Smooth muscle cell (in vitro differentiated cells): Measurements from ENCODE around the gene RARA. TPM values are rescaled to one million over a fixed set of nuclear protein-coding genes. Genes with fewer than 3 reads are reported as not detected.
A peak's percentile ranks its signal among the peaks of the same experiment; 100 is the strongest.

ENCODE experiments used
- DNase-seq: peaks from one replicate; lab custom pipeline; 2025; ENCODE audit not compliant: unreplicated experiment; lab: John Stamatoyannopoulos, UW
- H2AFZ ChIP-seq: fragments of 200-600 bp; sonication (generic); 2 replicates; pipeline ENCODE4 v1.6.0; 2016; ENCODE audit warnings: antibody characterized with exemption, low read depth, mild to moderate bottlenecking
- H3F3A ChIP-seq: fragments of 200-600 bp; sonication (generic); 2 replicates; pipeline ENCODE4 v1.6.0; 2017; ENCODE audit warnings: antibody characterized with exemption, low read depth
- H3K27ac ChIP-seq: fragments of 200-600 bp; sonication (generic); 2 replicates; pipeline ENCODE4 v1.5.1; 2016; ENCODE audit warnings: low read depth, mild to moderate bottlenecking
- H3K27me3 ChIP-seq: fragments of 200-600 bp; sonication (generic); 2 replicates; pipeline ENCODE4 v1.6.1; 2016; ENCODE audit warnings: low read depth, mild to moderate bottlenecking
- H3K36me3 ChIP-seq: fragments of 200-600 bp; sonication (generic); 2 replicates; pipeline ENCODE4 v1.5.1; 2016; ENCODE audit warnings: low read depth
- H3K4me1 ChIP-seq: fragments of 200-600 bp; sonication (generic); 2 replicates; pipeline ENCODE4 v1.5.1; 2016; ENCODE audit warnings: low read depth
- H3K4me2 ChIP-seq: fragments of 200-600 bp; sonication (generic); 2 replicates; pipeline ENCODE4 v1.6.0; 2016; ENCODE audit warnings: mild to moderate bottlenecking
- H3K4me3 ChIP-seq: fragments of 200-600 bp; sonication (generic); 2 replicates; pipeline ENCODE4 v1.5.1; 2016; ENCODE audit warnings: mild to moderate bottlenecking
- H3K79me2 ChIP-seq: fragments of 200-600 bp; sonication (generic); 2 replicates; pipeline ENCODE4 v1.6.0; 2016; ENCODE audit warnings: low read depth, mild to moderate bottlenecking
- H3K9ac ChIP-seq: fragments of 200-600 bp; sonication (generic); 2 replicates; pipeline ENCODE4 v1.6.0; 2016; ENCODE audit warnings: low read depth
- H3K9me3 ChIP-seq: fragments of 200-600 bp; sonication (generic); replicated peaks from 2 replicates; pipeline ENCODE4 v1.5.1; 2016; ENCODE audit warnings: low read depth
- H4K20me1 ChIP-seq: fragments of 200-600 bp; sonication (generic); 2 replicates; pipeline ENCODE4 v1.6.0; 2016; ENCODE audit warnings: low read depth
- WGBS: methylation state at CpG from one replicate; pipeline ENCODE4 v1.1.7; 2016; ENCODE audit warnings: low lambda C conversion rate; 5-methylcytosine and 5-hydroxymethylcytosine counted together
- polyA plus RNA-seq: library from polyadenylated mRNA; unstranded; fragments of >200 nt; fragmentation: Nextera tagmentation; extraction: Ambion mirVana; gene quantifications from 2 replicates; pipeline ENCODE4 v1.2.1, GENCODE V29; 2016
- total RNA-seq: library from RNA; depleted of rRNA; stranded (reverse); fragments of >200 nt; gene quantifications from 2 replicates; pipeline ENCODE4 v1.2.3, GENCODE V29; 2014
- TF ChIP-seq, protein P1 (sequence below): fragments of 200-600 bp; sonication (generic); IDR thresholded peaks from 2 replicates; pipeline ENCODE4 v1.5.1; 2017; ENCODE audit warnings: borderline replicate concordance, mild to moderate bottlenecking, antibody characterized with exemption; ENCODE audit not compliant: insufficient read depth, poor library complexity, severe bottlenecking

The RARA gene
- total and polyA plus RNA-seq, 2 experiments from 2014 or later: 22.1 to 22.5 TPM

DNA sequence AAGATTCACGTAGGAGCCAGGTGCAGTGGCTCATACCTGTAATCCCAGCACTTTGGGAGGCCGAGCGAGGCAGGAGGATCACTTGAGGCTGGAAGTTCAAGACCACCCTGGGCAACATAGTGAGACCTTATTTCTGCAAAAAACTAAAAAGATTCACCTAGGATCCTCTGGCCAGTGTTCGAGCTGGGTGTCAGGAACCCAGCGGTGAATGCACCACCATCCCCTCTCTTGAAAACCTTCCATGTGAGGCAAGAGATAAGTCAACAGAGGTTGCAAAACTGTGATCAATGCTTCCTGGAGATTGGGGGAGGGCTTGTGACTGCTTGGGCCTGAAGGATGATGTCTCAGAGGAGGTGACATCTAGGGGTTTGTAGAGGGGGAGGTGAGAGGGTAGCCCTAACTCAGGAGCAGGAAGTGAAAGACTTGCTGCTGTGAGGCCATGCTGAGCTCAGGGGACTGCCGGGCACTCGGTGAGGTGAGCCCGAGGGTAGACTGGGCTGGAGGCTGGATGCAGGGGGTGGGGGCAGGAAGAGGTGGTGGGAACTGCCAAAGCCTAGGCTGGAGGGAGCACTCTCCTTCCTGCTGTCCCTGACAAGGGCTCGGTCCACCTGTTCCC lies 43.9 kb downstream of the RARA start:
- peaks cover 18% of the 10 kb centered on the region for H3K4me1 ChIP-seq
- no peaks in the 10 kb centered on the region for H3K27me3 ChIP-seq
- no peaks in the 10 kb centered on the region for H3K9me3 ChIP-seq
- no peak overlapping the region for H3K4me2 ChIP-seq
- H3K27ac ChIP-seq: no peak overlapping the region
- DNase-seq: no peak
- no peak overlapping the region for H3K4me3 ChIP-seq
- no peak overlapping the region for H2AFZ ChIP-seq
- no peaks in the 10 kb centered on the region for H3F3A ChIP-seq
- WGBS: 91% methylated on average over 8 of the region's 9 CpGs
- peaks cover 14% of the 10 kb centered on the region for H3K79me2 ChIP-seq
- H4K20me1 ChIP-seq: peaks cover 35% of the 10 kb centered on the region
- no peak overlapping the region for H3K9ac ChIP-seq
- no peaks in the 10 kb centered on the region for H3K36me3 ChIP-seq
- TF ChIP-seq, protein P1, sequence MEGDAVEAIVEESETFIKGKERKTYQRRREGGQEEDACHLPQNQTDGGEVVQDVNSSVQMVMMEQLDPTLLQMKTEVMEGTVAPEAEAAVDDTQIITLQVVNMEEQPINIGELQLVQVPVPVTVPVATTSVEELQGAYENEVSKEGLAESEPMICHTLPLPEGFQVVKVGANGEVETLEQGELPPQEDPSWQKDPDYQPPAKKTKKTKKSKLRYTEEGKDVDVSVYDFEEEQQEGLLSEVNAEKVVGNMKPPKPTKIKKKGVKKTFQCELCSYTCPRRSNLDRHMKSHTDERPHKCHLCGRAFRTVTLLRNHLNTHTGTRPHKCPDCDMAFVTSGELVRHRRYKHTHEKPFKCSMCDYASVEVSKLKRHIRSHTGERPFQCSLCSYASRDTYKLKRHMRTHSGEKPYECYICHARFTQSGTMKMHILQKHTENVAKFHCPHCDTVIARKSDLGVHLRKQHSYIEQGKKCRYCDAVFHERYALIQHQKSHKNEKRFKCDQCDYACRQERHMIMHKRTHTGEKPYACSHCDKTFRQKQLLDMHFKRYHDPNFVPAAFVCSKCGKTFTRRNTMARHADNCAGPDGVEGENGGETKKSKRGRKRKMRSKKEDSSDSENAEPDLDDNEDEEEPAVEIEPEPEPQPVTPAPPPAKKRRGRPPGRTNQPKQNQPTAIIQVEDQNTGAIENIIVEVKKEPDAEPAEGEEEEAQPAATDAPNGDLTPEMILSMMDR: no peak

DNA sequence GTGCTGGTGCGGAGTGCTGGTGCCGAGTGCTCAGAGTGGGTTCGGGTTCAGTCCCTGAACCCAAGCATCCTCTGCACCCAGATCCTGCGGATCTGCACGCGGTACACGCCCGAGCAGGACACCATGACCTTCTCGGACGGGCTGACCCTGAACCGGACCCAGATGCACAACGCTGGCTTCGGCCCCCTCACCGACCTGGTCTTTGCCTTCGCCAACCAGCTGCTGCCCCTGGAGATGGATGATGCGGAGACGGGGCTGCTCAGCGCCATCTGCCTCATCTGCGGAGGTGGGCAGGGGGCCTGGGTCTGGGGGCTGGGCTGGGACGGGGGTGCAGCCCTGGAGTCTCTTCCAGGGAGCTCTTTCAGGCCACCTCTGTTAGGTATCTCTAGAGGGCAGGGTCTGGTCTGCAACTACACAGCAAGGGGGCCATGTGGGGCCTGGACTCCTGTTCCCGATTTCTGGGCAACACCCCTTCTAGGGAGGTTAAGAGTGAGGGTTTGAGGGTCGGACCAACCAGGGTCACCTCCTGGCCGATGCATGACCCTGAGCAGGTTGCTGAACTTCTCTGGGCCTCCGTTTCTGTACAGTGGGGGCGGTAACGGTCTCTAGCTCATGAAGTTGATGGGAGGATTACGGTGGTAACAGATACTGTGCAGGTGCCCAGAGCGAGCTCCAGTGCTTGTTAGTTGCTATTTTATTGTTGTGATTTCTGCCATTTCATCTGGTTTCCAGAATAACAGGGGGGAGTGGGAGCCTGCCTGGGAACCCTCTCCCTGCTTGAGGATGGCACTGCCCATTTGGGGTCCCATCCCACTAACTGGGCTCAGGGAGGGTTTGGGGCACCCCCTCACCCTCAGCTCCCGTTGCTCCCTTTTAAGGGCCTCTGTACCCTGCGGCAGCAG lies 45.5 kb downstream of the RARA start:
- Histone ChIP-seq H3K9me3 (no peaks in the 10 kb centered on the region), H3K27ac (no peak overlapping the region), H4K20me1 (peaks cover 19% of the 10 kb centered on the region), H3K27me3 (no peaks in the 10 kb centered on the region), H3K79me2 (peaks cover 6% of the 10 kb centered on the region), H2AFZ (no peak overlapping the region), H3K4me3 (no peak overlapping the region), H3K36me3 (no peaks in the 10 kb centered on the region), H3F3A (no peaks in the 10 kb centered on the region), H3K4me1 (peaks cover 15% of the 10 kb centered on the region), H3K4me2 (no peak overlapping the region), H3K9ac (no peak overlapping the region)
- 87% methylated on average over 30 of the region's 30 CpGs for WGBS
- TF ChIP-seq, protein P1: no peak
- no peak for DNase-seq

DNA sequence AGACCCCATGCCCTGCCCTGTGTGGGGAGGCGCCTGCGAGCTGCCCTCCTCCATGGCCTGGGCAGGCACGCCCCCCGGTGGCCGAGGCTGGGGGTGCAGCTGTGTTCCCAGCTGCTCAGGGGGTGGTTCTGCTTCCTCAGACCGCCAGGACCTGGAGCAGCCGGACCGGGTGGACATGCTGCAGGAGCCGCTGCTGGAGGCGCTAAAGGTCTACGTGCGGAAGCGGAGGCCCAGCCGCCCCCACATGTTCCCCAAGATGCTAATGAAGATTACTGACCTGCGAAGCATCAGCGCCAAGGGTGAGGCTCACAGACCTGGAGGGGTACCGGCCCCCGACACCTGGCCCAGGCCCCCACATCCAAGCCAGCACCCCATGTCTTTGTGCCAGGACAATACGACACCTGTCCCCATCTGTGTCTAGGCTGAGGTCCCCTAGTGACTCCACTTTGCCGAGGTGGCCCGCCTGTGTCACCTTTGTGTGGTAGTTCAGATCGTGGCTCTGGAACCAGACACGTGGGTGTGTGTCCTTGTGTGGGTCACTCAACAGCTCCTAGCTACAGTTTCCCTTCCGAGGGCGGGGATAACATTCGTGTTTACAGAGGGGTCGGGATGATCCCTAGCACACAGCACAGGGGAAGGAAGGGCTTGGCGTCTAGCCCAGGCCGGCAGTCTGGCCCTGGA lies 46.3 kb downstream of the RARA start:
- H3K27ac ChIP-seq: no peak overlapping the region
- peaks cover 4% of the 10 kb centered on the region for H3K79me2 ChIP-seq
- H3K4me2 ChIP-seq: no peak overlapping the region
- peaks cover 11% of the 10 kb centered on the region for H4K20me1 ChIP-seq
- WGBS: 62% methylated on average over 28 of the region's 29 CpGs
- H2AFZ ChIP-seq: no peak overlapping the region
- TF ChIP-seq, protein P1: peak; percentile 96
- DNase-seq: peak; percentile 57
- H3K27me3 ChIP-seq: no peaks in the 10 kb centered on the region
- peaks cover 10% of the 10 kb centered on the region for H3K4me1 ChIP-seq
- H3K9me3 ChIP-seq: no peaks in the 10 kb centered on the region
- H3K36me3 ChIP-seq: no peaks in the 10 kb centered on the region
- no peak overlapping the region for H3K9ac ChIP-seq
- H3K4me3 ChIP-seq: no peak overlapping the region
- no peaks in the 10 kb centered on the region for H3F3A ChIP-seq
